Panc1 (cell line): ENCODE measurements around the gene ZNF17. TPM values are rescaled to one million over a fixed set of nuclear protein-coding genes. Genes with fewer than 3 reads are reported as not detected.

Experiments
- ATAC-seq: fragments of 200-7000 bp; cut with Tn5 transposase; 2 replicates; pipeline ENCODE4 v1.9.1; 2020; ENCODE audit warnings: mild to moderate bottlenecking, moderate library complexity
- BruUV-seq: library from RNA; stranded (reverse); fragments of 400-500 nt; replicated peaks from 2 replicates; lab custom pipeline; 2021; lab: Mats Ljungman, UMichigan
- CTCF ChIA-PET: fragments of 300-600 bp; sonication (Branson Sonifier 250); formaldehyde crosslinking; loops from one replicate; lab custom pipeline; 2022; ENCODE audit warnings: antibody characterized with exemption; lab: Charles Lee
- POLR2A ChIA-PET: fragments of 300-600 bp; sonication (Branson Sonifier 250); formaldehyde crosslinking; loops from one replicate; lab custom pipeline; 2022; ENCODE audit warnings: antibody characterized with exemption; lab: Charles Lee
- DNase-seq: peaks from one replicate; pipeline ENCODE4 v3.0.0-alpha.2; 2010; ENCODE audit warnings: low read depth, low spot score
- H3K27ac ChIP-seq: 2 replicates; pipeline ENCODE4 v1.5.1; 2011; ENCODE audit warnings: mild to moderate bottlenecking, low read length, inconsistent platforms
- H3K27me3 ChIP-seq: fragments of 200-500 bp; sonication (Bioruptor generic); 2 replicates; pipeline ENCODE4 v1.6.0; 2014; ENCODE audit warnings: low read length, inconsistent platforms; ENCODE audit not compliant: control insufficient read depth, insufficient read depth
- H3K36me3 ChIP-seq: fragments of 200-500 bp; sonication (Bioruptor generic); 2 replicates; pipeline ENCODE4 v1.5.1; 2014; ENCODE audit warnings: inconsistent platforms, mild to moderate bottlenecking, low read length, moderate library complexity; ENCODE audit not compliant: control insufficient read depth, insufficient read depth
- H3K4me1 ChIP-seq: 2 replicates; pipeline ENCODE4 v1.5.1; 2011; ENCODE audit warnings: inconsistent platforms, mild to moderate bottlenecking, low read length, moderate library complexity; ENCODE audit not compliant: control insufficient read depth, insufficient read depth
- H3K4me3 ChIP-seq, 2 experiments: 2 replicates each; pipeline ENCODE4 v1.5.1; 2011 to 2012; ENCODE audit warnings: low read depth in 2 of 2, low read length in 2 of 2, mild to moderate bottlenecking in 2 of 2, inconsistent platforms in 1 of 2, moderate library complexity in 1 of 2
- H3K9me3 ChIP-seq: fragments of 200-500 bp; sonication (Bioruptor generic); 2 replicates; pipeline ENCODE4 v1.5.1; 2014; ENCODE audit warnings: low read depth, mild to moderate bottlenecking, inconsistent platforms, low read length, moderate library complexity; ENCODE audit not compliant: control insufficient read depth, insufficient read depth
- CTCF ChIP-seq: fragments of 450-650 bp; IDR thresholded peaks from 2 replicates; pipeline ENCODE4 v1.5.1; 2017; ENCODE audit warnings: mild to moderate bottlenecking
- POLR2AphosphoS5 ChIP-seq: IDR thresholded peaks from 2 replicates; pipeline ENCODE4 v1.6.1; 2012; ENCODE audit warnings: mild to moderate bottlenecking, low read depth, low read length, moderate library complexity
- REST ChIP-seq, 2 experiments: IDR thresholded peaks; 2 replicates each; pipeline ENCODE4 v1.6.1; 2011 to 2012; ENCODE audit warnings: low read depth in 2 of 2, control low read depth in 1 of 2, low read length in 1 of 2, mild to moderate bottlenecking in 1 of 2, moderate library complexity in 1 of 2; ENCODE audit not compliant: insufficient read depth in 1 of 2
- SIN3A ChIP-seq: IDR thresholded peaks from 2 replicates; pipeline ENCODE4 v1.6.1; 2012; ENCODE audit warnings: low read depth, mild to moderate bottlenecking, low read length, moderate library complexity, borderline replicate concordance; ENCODE audit not compliant: insufficient read depth
- TCF7L2 ChIP-seq: IDR thresholded peaks from 2 replicates; pipeline ENCODE4 v1.6.1; 2011; ENCODE audit warnings: mild to moderate bottlenecking, low read depth, low read length, inconsistent platforms
- in situ Hi-C: cut with HindIII; loops from 2 replicates; pipeline ENCODE4 v1.10.0; 2016; ENCODE audit warnings: low sequenced_read_pairs, low pct_unique_long_range_greater_than_20kb
- intact Hi-C: fragments of 100-400 bp; cut with micrococcal nuclease; formaldehyde crosslinking; loops from one replicate; pipeline ENCODE4 v1.10.0; 2022; ENCODE audit not compliant: unreplicated experiment
- total RNA-seq: library from RNA; stranded (reverse); gene quantifications from one replicate; pipeline ENCODE4 v1.2.1, GENCODE V29; 2021; ENCODE audit not compliant: unreplicated experiment

Gene ZNF17
- total RNA-seq, 1 experiment from 2014 or later: 9.2 TPM

- Histone ChIP-seq H3K9me3 (no peaks in the 10 kb centered on the region; the same call in 1 of the 2 replicates), H3K4me3 (peak within 1 kb of the TSS; percentile 80 to 81), H3K27me3 (no peaks in the 10 kb centered on the region), H3K4me1 (peaks cover 5% of the 10 kb centered on the region), H3K36me3 (no peaks in the 10 kb centered on the region), H3K27ac (peak within 1 kb of the TSS; percentile 97)
- intact Hi-C loops: no loop called here
- ChIA-PET CTCF (no interaction called here), POLR2A (interaction anchor here (0.7 kb wide), 1 partner anchor 27 kb away, joined by 3 read pairs; the partner anchor contains the start of gene ZNF548)
- TF ChIP-seq CTCF (no peak), TCF7L2 (no peak), SIN3A (no peak; the same call in 1 of the 2 replicates), POLR2AphosphoS5 (peak; percentile 57; the same call in 1 of the 2 replicates), REST (IDR thresholded peaks at IDR 0.05; ENCODE audit: insufficient read depth in 1 of 2, low read depth in 2 of 2, low read length in 1 of 2) (no peak)
- ATAC-seq (peak; percentile 98), DNase-seq (peak; percentile 99)
- BruUV-seq: no TSS peak
- in situ Hi-C loops: no loop called here
These were observed 47.8 kb upstream of the ZNF17 start, which contains the start of the genes TRAPPC2B and ZNF547 for GRCh38 chr19:57362997-57363687. TRAPPC2B (plus strand) TSS chr19:57363551; CDS start chr19:57364834, 1,283 bp downstream. ZNF547 (plus strand) TSS chr19:57363551; CDS start chr19:57368556, 5,005 bp downstream.

- no peaks in the 10 kb centered on the region for H3K9me3 ChIP-seq
- no peak for ATAC-seq
These were observed 47.2 kb upstream of the ZNF17 start for GRCh38 chr19:57363688-57364181.

More at GRCh38 chr19:57363688-57364181, 47.2 kb upstream of the ZNF17 start:
- Histone ChIP-seq H3K27me3 (no peaks in the 10 kb centered on the region), H3K36me3 (no peaks in the 10 kb centered on the region), H3K4me3 (peak overlapping the region; percentile 80 to 81), H3K27ac (peak overlapping the region; percentile 97), H3K4me1 (peaks cover 5% of the 10 kb centered on the region)
- BruUV-seq: no TSS peak
- in situ Hi-C loops (no loop called here), intact Hi-C loops (no loop called here)
- TF ChIP-seq TCF7L2: no peak
- no peak for TF ChIP-seq REST (IDR thresholded peaks at IDR 0.05; ENCODE audit: insufficient read depth in 1 of 2, low read depth in 2 of 2, low read length in 1 of 2)
- no peak for TF ChIP-seq SIN3A
- TF ChIP-seq POLR2AphosphoS5: no peak
- no peak for TF ChIP-seq CTCF
- ChIA-PET POLR2A (interaction anchor here (0.7 kb wide), 1 partner anchor 26 kb away, joined by 3 read pairs; the partner anchor contains the start of gene ZNF548), CTCF (no interaction called here)
- no peak for DNase-seq
